ENCODE measurements around the gene NFATC3. TPM values are rescaled to one million over a fixed set of nuclear protein-coding genes. Genes with fewer than 3 reads are reported as not detected.

NFATC3 gene
- total and polyA plus RNA-seq, 2 donors (not counting 1 experiment from before 2014, with no cell fraction given) = 33.4 to 115 TPM

- Mint-ChIP-seq H3K4me3 (no peak overlapping the region), H3K9me3 (ENCODE audit: insufficient read depth) (no peaks in the 10 kb centered on the region), H3K27ac (no peak overlapping the region), H3K4me1 (peaks cover 69% of the 10 kb centered on the region), H3K27me3 (no peaks in the 10 kb centered on the region)
- Histone ChIP-seq H3K36me3 (replicated peaks in 1 of 2; ENCODE audit: control extremely low read depth in 1 of 2, control insufficient read depth in 1 of 2, extremely low read depth in 1 of 2, insufficient read depth in 2 of 2, low read length in 1 of 2) (peaks cover 5 to 9% of the 10 kb centered on the region in 2 experiments), H3K9me3 (ENCODE audit: control extremely low read depth in 1 of 3, control insufficient read depth in 2 of 3, insufficient read depth in 1 of 3, low read length in 2 of 3) (peaks cover 0 to 11% (median 3%) of the 10 kb centered on the region in 3 donors), H3K27ac (ENCODE audit: low read length in 2 of 2) (peak overlapping the region in 1 of 2 donors; percentile 29), H3K9ac (ENCODE audit: low read length) (no peak overlapping the region), H3K79me2 (ENCODE audit: control insufficient read depth, insufficient read depth, low read length) (peaks cover 100% of the 10 kb centered on the region), H3K27me3 (replicated peaks in 1 of 4; ENCODE audit: control extremely low read depth in 1 of 4, control insufficient read depth in 3 of 4, insufficient read depth in 4 of 4, low read length in 3 of 4) (no peaks in the 10 kb centered on the region), H3K4me3 (ENCODE audit: control extremely low read depth in 1 of 5, extremely low read depth in 1 of 5, insufficient read depth in 1 of 5, low read depth in 2 of 5, low read length in 4 of 5) (no peak overlapping the region), H3K4me2 (replicated peaks; ENCODE audit: low read depth, low read length, poor library complexity, severe bottlenecking) (peak overlapping the region; percentile 3), H2AFZ (ENCODE audit: insufficient read depth, low read depth, low read length, poor library complexity, severe bottlenecking) (no peak overlapping the region), H3K4me1 (ENCODE audit: control insufficient read depth in 2 of 2, insufficient read depth in 2 of 2, low read length in 2 of 2) (peaks cover 18 to 45% of the 10 kb centered on the region in 2 donors), H4K20me1 (ENCODE audit: control insufficient read depth, insufficient read depth, low read length, poor library complexity, severe bottlenecking) (peaks cover 93% of the 10 kb centered on the region)
- 100% methylated on average over 1 of the region's 4 CpGs for WGBS (ENCODE audit: insufficient coverage)
- no peak for ATAC-seq (ENCODE audit: low read depth)
- POLR2A ChIA-PET = no interaction called here
- TF ChIP-seq CTCF (IDR thresholded peaks at IDR 0.05) (no peak), EZH2 (IDR thresholded peaks at IDR 0.05; ENCODE audit: borderline replicate concordance, insufficient read depth, low read depth, low read length, poor library complexity, severe bottlenecking) (no peak)
- intact Hi-C loops (cut with micrococcal nuclease) = no loop called here
- DNase-seq = no peak
- CTCF ChIA-PET = interaction anchor here (0.6 to 1.2 kb wide), 2 partner anchors 128 to 305 kb away, joined by 3 to 4 read pairs; no protein-coding TSS in a partner anchor
These were observed 15.3 kb downstream of the NFATC3 start for GRCh38 chr16:68100488-68100887.

GRCh38 chr16:68105611-68106010 is 20.4 kb downstream of the NFATC3 start:
- no peak overlapping the region for H3K9ac ChIP-seq (ENCODE audit: low read length)
- no peak for ATAC-seq (ENCODE audit: low read depth)
- POLR2A ChIA-PET = no interaction called here
- CTCF ChIA-PET = interaction anchor here (0.8 kb wide), 1 partner anchor 12 kb away, joined by 3 read pairs; no protein-coding TSS in a partner anchor
- H3K4me1 ChIP-seq (ENCODE audit: control insufficient read depth in 2 of 2, insufficient read depth in 2 of 2, low read length in 2 of 2) = peaks cover 12 to 37% of the 10 kb centered on the region in 2 donors
- no peak overlapping the region for H3K4me2 ChIP-seq (replicated peaks; ENCODE audit: low read depth, low read length, poor library complexity, severe bottlenecking)
- Mint-ChIP-seq H3K27me3 (no peaks in the 10 kb centered on the region), H3K9me3 (ENCODE audit: insufficient read depth) (peaks cover 10% of the 10 kb centered on the region), H3K4me3 (no peak overlapping the region), H3K4me1 (peaks cover 72% of the 10 kb centered on the region), H3K27ac (peak overlapping the region; percentile 33)
- H4K20me1 ChIP-seq (ENCODE audit: control insufficient read depth, insufficient read depth, low read length, poor library complexity, severe bottlenecking) = peaks cover 87% of the 10 kb centered on the region
- H3K27ac ChIP-seq (ENCODE audit: low read length in 2 of 2) = peak overlapping the region in 1 of 2 donors; percentile 13
- intact Hi-C loops (cut with micrococcal nuclease) = loop anchor here (2.0 kb wide), 1 partner anchor 13 kb away; no protein-coding TSS in a partner anchor
- peaks cover 3 to 23% (median 3%) of the 10 kb centered on the region in 3 donors for H3K9me3 ChIP-seq (ENCODE audit: control extremely low read depth in 1 of 3, control insufficient read depth in 2 of 3, insufficient read depth in 1 of 3, low read length in 2 of 3)
- no peaks in the 10 kb centered on the region for H3K27me3 ChIP-seq (replicated peaks in 1 of 4; ENCODE audit: control extremely low read depth in 1 of 4, control insufficient read depth in 3 of 4, insufficient read depth in 4 of 4, low read length in 3 of 4)
- H3K4me3 ChIP-seq (ENCODE audit: control extremely low read depth in 1 of 5, extremely low read depth in 1 of 5, insufficient read depth in 1 of 5, low read depth in 2 of 5, low read length in 4 of 5) = no peak overlapping the region
- TF ChIP-seq EZH2 (IDR thresholded peaks at IDR 0.05; ENCODE audit: borderline replicate concordance, insufficient read depth, low read depth, low read length, poor library complexity, severe bottlenecking) = no peak
- TF ChIP-seq CTCF (IDR thresholded peaks at IDR 0.05) = no peak
- H3K36me3 ChIP-seq (replicated peaks in 1 of 2; ENCODE audit: control extremely low read depth in 1 of 2, control insufficient read depth in 1 of 2, extremely low read depth in 1 of 2, insufficient read depth in 2 of 2, low read length in 1 of 2) = peaks cover 0 to 6% of the 10 kb centered on the region in 2 experiments
- DNase-seq = no peak
- WGBS (ENCODE audit: insufficient coverage) = 100% methylated on average over 1 of the region's 3 CpGs
- H3K79me2 ChIP-seq (ENCODE audit: control insufficient read depth, insufficient read depth, low read length) = peaks cover 99% of the 10 kb centered on the region
- no peak overlapping the region for H2AFZ ChIP-seq (ENCODE audit: insufficient read depth, low read depth, low read length, poor library complexity, severe bottlenecking)

All from B cell (primary cell).